NB4 (cell line): ENCODE measurements around the gene GPSM3.
"Not testable (repeated sequence)": the region's sequence is repeated elsewhere in the genome, so short reads cannot be mapped to it uniquely, and the experiment has no call there.

ENCODE experiments used
- DNase-seq: peaks from one replicate; pipeline ENCODE4 v3.0.0; 2010; ENCODE audit warnings: low read depth
- H3K4me3 ChIP-seq: one replicate; pipeline ENCODE4 v1.5.1; 2011; ENCODE audit warnings: mild to moderate bottlenecking, low read depth, low read length, moderate library complexity
- CTCF ChIP-seq: IDR thresholded peaks from one replicate; pipeline ENCODE4 v1.5.1; 2012; ENCODE audit warnings: low read depth, low read length
- MAX ChIP-seq: IDR thresholded peaks from 2 replicates; pipeline ENCODE4 v1.6.1; 2011; ENCODE audit warnings: low read depth, low read length
- MYC ChIP-seq: IDR thresholded peaks from 2 replicates; pipeline ENCODE4 v1.6.1; 2011; ENCODE audit warnings: low read depth, low read length
- POLR2A ChIP-seq: IDR thresholded peaks from 2 replicates; pipeline ENCODE4 v1.6.1; 2011; ENCODE audit warnings: mild to moderate bottlenecking; ENCODE audit not compliant: insufficient read length; ENCODE audit errors: extremely low read depth

GPSM3 gene

GRCh38 chr6:32147401-32148132 lies 44.9 kb downstream of the GPSM3 start:
- TF ChIP-seq MYC (no peak), MAX (no peak), CTCF (peak; percentile 11)
- peak; percentile 31 for DNase-seq
- no peak overlapping the region for H3K4me3 ChIP-seq

GRCh38 chr6:32146687-32147086 lies 45.8 kb downstream of the GPSM3 start:
- no peak for DNase-seq
- TF ChIP-seq POLR2A = no peak
- TF ChIP-seq CTCF = no peak
- TF ChIP-seq MAX = no peak
- no peak for TF ChIP-seq MYC
- no peak overlapping the region for H3K4me3 ChIP-seq

GRCh38 chr6:32146287-32146686 lies 46.2 kb downstream of the GPSM3 start:
- TF ChIP-seq MYC = no peak
- no peak overlapping the region for H3K4me3 ChIP-seq
- DNase-seq = no peak

- H3K4me3 ChIP-seq = not testable (repeated sequence)
Observed at GRCh38 chr6:32144238-32144637, 48.2 kb downstream of the GPSM3 start.

More at GRCh38 chr6:32144238-32144637, 48.2 kb downstream of the GPSM3 start:
- DNase-seq = not testable (repeated sequence)
